HG03196 (cell line): Measurements from ENCODE around the gene CLEC9A.
"Not testable (repeated sequence)": the region's sequence is repeated elsewhere in the genome, so short reads cannot be mapped to it uniquely, and the experiment has no call there.

Source experiments
- ATAC-seq: cut with Tn5 transposase; IDR thresholded peaks from one replicate; pipeline ENCODE4 v1.9.1; 2021; ENCODE audit not compliant: unreplicated experiment

Gene CLEC9A

GRCh38 chr12:10030446-10030845 lies at the start of gene CLEC9A:
Gene CLEC9A, plus strand, starts transcription at chr12:10030682. Its CDS starts 22,006 bp downstream, at chr12:10052688.
- ATAC-seq, result no peak

- no peak for ATAC-seq
Measured at GRCh38 chr12:9991876-9992275, 38.6 kb upstream of the CLEC9A start.

GRCh38 chr12:9992296-9992695 lies 38.2 kb upstream of the CLEC9A start:
- no peak for ATAC-seq

- no peak for ATAC-seq
Measured at GRCh38 chr12:9999016-9999415, 31.5 kb upstream of the CLEC9A start, which contains the start of gene CLEC1B. Gene CLEC1B, minus strand, starts transcription at chr12:9999121. Its CDS starts 21 bp downstream, at chr12:9999100.

GRCh38 chr12:10001171-10001776 lies 29.2 kb upstream of the CLEC9A start:
- ATAC-seq, result no peak

DNA sequence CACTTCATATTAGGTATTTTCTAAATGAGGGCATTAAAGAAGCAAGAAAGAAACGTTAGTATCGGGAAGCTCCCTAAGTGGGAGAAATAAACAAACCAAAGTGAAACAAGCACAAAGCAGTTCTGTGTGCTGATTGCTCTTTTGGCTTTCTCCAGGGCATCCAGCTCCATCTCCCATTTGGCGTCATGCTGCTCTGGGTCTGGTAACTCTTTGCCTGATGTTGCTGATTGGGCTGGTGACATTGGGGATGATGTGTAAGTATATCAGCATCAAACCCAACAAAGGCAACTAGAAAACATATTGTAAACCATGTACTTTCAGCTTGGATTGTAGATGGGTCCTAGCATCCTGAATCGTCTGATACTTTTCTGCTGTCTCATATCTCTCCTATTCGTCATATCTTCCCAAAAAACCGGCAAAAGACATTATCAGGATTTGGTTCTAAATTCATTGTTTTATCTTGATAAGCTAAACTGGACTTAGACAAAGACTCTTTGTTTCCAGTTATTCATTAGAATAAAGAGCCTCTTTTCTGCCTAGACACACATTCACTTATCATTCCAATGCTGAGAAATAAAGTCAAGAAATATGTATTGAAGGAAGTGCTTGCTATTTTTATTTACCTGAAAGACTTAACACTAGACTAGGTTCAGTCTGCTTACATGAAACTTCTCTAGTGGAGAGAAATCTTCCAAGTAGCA lies 17.7 kb upstream of the CLEC9A start:
- no peak for ATAC-seq

DNA sequence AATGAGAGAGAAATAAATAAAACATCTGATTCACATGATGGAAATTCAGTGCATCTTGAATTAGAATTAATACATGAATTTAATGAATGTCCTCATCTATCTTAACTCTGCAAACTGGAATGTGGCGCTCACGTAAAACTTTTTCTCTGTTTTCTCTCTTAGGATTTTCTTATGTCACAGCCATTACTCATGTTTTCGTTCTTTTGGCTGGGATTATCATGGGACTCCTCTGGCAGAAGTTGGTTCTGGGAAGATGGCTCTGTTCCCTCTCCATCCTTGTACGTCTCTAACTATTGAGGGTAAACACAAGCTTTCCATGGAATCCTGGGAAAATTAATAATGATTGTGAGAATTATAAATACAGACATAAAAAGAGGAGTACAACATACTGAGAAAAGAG lies 15.0 kb upstream of the CLEC9A start:
- ATAC-seq, result no peak

DNA sequence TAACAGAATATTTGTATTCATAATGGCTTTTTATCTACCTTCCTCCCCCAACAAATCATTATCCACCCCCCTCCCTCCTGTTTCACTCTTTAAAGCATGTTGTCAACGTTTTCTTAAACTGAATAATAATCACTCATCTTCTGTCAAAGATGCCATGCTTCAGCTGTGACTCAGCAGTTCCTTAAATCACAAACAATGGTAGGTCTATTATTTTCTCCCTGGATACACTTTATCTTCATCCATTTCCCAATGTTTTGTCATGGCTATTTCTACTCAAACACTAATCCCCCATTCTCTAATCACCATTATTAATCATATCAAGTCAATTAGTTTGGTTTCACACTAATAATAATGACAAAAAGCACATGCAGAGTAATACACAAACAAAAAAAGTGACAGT lies 13.6 kb upstream of the CLEC9A start:
- no peak for ATAC-seq

- ATAC-seq, result no peak
Measured at GRCh38 chr12:10018386-10018785, 12.1 kb upstream of the CLEC9A start.

GRCh38 chr12:10021342-10021741 lies 9.1 kb upstream of the CLEC9A start:
- no peak for ATAC-seq

GRCh38 chr12:10025236-10025635 lies 5.2 kb upstream of the CLEC9A start:
- ATAC-seq, result no peak

DNA sequence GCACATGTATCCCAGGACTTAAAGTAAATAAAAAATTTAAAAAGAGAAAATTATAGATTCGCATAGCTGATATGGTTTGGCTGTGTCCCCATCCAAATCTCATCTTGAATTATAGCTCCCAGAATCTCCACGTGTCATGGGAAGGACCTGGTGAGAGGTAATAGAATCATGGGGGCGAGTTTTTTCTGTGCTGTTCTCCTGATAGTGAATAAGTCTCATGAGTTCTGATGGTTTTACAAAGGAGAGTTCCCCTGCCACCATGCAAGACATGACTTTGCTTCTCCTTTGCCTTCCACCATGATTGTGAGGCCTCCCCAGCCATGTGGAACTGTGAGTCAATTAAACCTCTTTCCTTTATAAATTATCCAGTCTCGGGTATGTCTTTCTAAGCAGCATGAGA lies 3.8 kb upstream of the CLEC9A start:
- ATAC-seq, result not testable (repeated sequence)

GRCh38 chr12:10027311-10027710 lies 3.2 kb upstream of the CLEC9A start:
- ATAC-seq, result no peak

DNA sequence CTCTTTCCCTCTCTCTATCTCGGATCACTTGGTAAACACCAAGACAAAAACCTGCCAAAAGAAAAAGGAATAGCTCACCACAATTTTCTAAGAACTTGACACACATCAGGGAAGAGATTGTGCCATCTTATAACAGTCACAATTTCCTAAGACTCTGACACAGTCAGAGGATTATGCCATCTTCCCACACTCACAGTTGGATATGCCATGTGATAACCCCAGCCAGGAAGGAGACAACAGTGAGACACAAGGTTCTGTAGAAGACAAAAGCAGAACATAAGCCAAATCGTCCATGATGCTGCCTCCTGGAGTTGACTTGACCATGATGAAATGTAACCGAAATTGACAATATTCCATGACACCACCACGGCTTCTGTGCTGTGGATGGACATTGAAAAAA lies 2.8 kb upstream of the CLEC9A start:
- ATAC-seq, result no peak

DNA sequence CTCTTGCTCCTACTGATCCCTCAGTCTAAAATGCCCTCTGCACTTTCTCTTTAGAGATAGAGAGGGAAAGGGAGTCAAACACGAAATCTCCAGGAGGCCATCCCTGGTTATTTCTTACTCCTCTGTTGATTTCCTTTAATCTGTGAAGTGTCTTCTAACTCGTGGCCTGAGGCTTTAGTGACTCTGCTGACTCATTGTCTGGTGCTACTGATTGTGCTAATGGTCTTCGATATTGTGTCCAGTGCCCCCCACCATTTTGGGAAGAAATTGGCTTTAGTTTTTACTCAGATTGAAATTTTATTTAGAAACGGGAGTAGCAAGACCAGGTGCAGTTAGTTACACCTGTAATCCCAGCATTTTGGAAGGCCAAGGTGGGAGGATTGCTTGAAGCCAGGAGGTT lies 839 bp downstream of the CLEC9A start:
- no peak for ATAC-seq

GRCh38 chr12:10031771-10032175 lies 1.3 kb downstream of the CLEC9A start:
- ATAC-seq, result no peak

GRCh38 chr12:10033783-10034545 lies 3.5 kb downstream of the CLEC9A start:
- ATAC-seq, result no peak

DNA sequence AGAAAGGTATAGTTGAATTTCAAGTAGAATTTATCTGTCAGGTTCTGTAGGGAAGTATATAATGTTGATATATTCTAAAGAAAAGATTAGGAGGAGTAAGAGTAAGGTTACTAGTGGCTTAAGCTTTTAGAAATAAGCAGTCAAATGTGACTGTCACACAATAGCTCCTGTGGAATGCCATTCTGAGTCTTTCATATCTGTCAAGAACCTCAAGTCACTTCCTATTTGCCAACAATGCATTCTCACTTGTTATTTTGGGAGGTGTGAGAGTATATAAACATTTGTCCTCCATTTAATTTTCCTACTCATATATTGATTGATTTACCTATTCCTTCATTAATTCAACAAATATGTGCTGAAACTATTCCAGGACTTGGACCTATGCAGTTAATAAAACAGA lies 11.7 kb downstream of the CLEC9A start:
- ATAC-seq, result no peak

DNA sequence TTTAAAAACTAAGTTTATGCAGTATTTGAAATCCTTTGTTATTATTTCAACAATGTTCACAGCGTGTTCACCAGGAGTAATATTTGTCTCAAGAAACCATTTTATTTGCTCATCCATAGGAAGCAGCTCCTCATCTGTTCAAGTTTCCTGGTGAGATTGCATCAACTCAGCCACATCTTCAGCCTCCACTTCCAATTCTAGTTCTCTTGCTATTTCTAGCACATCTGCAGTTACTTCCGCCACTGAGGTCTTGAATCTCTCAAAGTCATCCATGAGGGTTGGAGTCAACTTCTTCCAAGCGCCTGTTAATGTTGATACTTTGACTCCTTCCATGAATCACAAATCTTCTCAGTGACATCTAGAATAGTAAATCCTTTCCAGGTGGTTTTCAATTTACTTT lies 18.0 kb downstream of the CLEC9A start:
- ATAC-seq, result no peak

DNA sequence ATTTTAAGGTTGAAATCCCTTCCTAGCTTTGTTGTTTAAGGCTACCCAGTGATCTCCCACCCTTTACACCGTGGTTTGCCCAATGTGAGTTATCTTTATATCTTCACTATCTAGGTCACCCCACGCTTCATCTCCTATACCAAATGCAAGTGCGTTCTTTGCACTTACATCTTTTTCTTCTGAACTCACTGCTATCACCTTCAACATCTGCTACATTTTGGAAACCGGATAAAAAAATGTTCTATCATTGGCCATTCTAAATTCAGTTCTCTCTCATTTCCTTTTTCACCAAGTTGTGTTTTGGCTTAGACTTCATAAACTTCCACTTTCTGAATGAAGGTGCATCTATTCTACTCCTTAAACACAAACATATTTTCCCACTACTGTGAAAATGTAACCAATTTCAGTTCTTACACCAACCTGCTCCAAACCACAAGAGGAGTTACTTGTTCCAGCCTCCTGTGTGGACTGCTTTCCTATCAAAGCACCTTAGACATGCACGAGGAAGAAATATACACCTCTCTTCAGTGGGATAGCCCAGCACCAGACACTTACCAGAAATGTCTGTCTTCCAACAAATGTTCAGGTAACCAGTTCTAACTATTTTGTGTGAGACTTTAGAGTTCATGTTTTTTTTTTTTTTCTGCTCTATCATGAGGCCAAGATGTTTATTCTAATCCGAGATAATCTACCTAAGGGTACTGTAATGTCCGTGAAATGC lies 21.9 kb downstream of the CLEC9A start:
- no peak for ATAC-seq

DNA sequence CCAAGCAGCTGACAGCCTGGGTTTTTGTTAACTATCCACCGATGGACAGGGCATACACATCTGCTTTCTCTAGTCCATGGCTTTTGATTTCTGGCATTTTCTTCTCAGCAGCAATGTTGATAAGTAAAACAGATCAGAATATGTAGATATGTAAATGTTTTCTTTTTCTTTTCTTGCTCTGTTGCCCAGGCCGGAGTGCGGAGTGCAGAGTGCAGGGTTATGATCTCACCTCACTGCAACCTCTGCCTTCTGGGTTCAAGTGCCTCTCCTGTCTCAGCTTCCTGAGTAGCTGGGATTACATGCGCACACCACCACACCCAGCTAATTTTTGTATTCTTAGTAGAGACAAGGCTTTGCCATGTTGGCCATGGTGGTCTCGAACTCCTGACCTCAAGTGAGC lies 27.9 kb downstream of the CLEC9A start:
- no peak for ATAC-seq
